Suprapubic skin (tissue), 3 donors: ENCODE results near the gene CD36.

Experiments used
- CTCF ChIP-seq, 2 donors: fragments of 200-600 bp in 1 of 2; fragments of 450-650 bp in 1 of 2; sonication (generic) in 1 of 2; IDR thresholded peaks; one replicate each; pipeline ENCODE4 v1.5.1; 2016 to 2019; ENCODE audit warnings: antibody characterized with exemption in 2 of 2, mild to moderate bottlenecking in 1 of 2, moderate library complexity in 1 of 2
- EP300 ChIP-seq: sonication (generic); formaldehyde crosslinking; IDR thresholded peaks from one replicate; pipeline ENCODE4 v1.6.1; 2017; ENCODE audit warnings: antibody characterized with exemption
- POLR2A ChIP-seq, 2 donors: fragments of 450-650 bp; IDR thresholded peaks; one replicate each; pipeline ENCODE4 v1.6.1; 2017; ENCODE audit warnings: antibody characterized with exemption in 2 of 2, mild to moderate bottlenecking in 2 of 2, moderate library complexity in 2 of 2

DNA sequence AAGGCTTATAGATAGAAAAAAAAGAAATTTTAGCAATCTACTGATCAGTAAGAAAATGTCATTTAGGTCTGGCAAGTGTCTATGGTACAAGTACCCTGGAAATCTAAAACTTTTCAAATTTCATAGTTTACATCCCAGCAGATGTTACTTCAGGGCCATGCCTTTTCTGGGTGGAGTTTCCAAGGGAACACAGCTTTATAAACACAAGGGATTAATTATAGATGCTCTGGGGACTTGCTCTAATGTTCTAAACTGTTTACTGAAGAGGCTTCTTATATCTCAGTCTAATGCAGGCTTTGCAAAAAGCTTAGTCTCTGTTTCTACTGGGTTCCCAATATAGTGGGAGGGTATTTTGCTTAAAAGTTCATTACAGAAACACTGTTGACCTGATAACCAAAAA is 3.1 kb downstream of the CD36 start:
- TF ChIP-seq CTCF (IDR thresholded peaks at IDR 0.05) (no peak), EP300 (no peak), POLR2A (IDR thresholded peaks at IDR 0.05) (no peak)
